Measurements from ENCODE around the gene N4BP2L2. TPM values are rescaled to one million over a fixed set of nuclear protein-coding genes. Genes with fewer than 3 reads are reported as not detected.

The N4BP2L2 gene
- total and polyA plus RNA-seq, 2 of the 4 experiments (the other 2 are of a cell fraction): 28.7 to 34.6 TPM

DNA sequence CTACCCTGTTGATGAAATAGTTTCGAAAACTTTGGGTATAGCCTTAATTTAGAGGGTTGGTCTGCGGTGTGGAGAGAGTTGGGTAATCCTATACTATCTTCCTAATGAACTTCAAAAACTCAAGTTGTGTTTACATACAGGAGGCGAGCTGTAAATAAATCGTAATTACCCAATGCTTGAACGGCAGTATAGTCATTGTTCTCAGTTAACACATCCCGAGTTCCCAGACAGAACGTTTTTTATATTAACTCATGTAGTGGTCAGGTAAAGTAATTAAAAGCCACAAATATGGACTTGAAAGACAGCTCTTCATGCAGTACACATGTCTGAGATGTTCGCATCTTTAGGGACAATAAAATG, 49.2 kb upstream of the N4BP2L2 start:
- DNase-seq (peak; percentile 30), ATAC-seq (ENCODE audit: low read depth) (no peak)
- BruUV-seq (replicated peaks): no TSS peak
- Histone ChIP-seq H4K91ac (ENCODE audit: insufficient read depth, low read depth, low read length) (no peak overlapping the region), H3K9me1 (ENCODE audit: insufficient read depth, low read length) (0 out of 2 replicates have a peak, but pooled peaks cover 2% of the 10 kb centered on the region), H3K23ac (ENCODE audit: low read depth, low read length) (peak overlapping the region; percentile 96), H3K4me1 (ENCODE audit: control insufficient read depth, insufficient read depth, low read length) (peaks cover 6% of the 10 kb centered on the region), H3K36me3 (ENCODE audit: control insufficient read depth, insufficient read depth, low read length) (no peaks in the 10 kb centered on the region), H2BK120ac (ENCODE audit: low read depth, low read length) (0 out of 2 replicates have a peak overlapping the region, but pooled peaks have one; percentile 42), H3K79me1 (ENCODE audit: low read depth in 1 of 2, low read length in 2 of 2) (peaks cover 0 to 27% of the 10 kb centered on the region in 2 experiments; a peak in 2 of 4 replicates), H2AFZ (replicated peaks; ENCODE audit: low read length, poor library complexity) (peak overlapping the region; percentile 92), H4K8ac (ENCODE audit: low read depth in 2 of 2, low read length in 2 of 2) (peak overlapping the region in 1 of 2 experiments; percentile 49; a peak in 1 of 4 replicates), H3K4me3 (ENCODE audit: insufficient read depth, low read depth, low read length) (peak overlapping the region; percentile 63), H3K14ac (replicated peaks; ENCODE audit: low read depth, low read length) (peak overlapping the region; percentile 92), H2BK15ac (ENCODE audit: low read depth, low read length) (peak overlapping the region; percentile 17; the same call in 2 of the 3 replicates), H2AK9ac (replicated peaks; ENCODE audit: low read depth, low read length, poor library complexity) (no peak overlapping the region), H3K27me3 (ENCODE audit: control insufficient read depth, insufficient read depth, low read length) (no peaks in the 10 kb centered on the region), H3K18ac (ENCODE audit: low read depth, low read length) (peak overlapping the region; percentile 4; the same call in 1 of the 2 replicates), H3K9ac (ENCODE audit: low read depth, low read length) (peak overlapping the region; percentile 88), H2BK20ac (ENCODE audit: low read depth, low read length) (no peak overlapping the region; the same call in 1 of the 2 replicates), H4K20me1 (ENCODE audit: insufficient read depth, low read length) (peaks cover 23% of the 10 kb centered on the region), H3K9me3 (ENCODE audit: control insufficient read depth, insufficient read depth, low read length) (no peaks in the 10 kb centered on the region), H3K27ac (ENCODE audit: insufficient read depth, low read length) (peak overlapping the region; percentile 86), H4K5ac (ENCODE audit: low read depth, low read length) (no peak overlapping the region), H2AK5ac (ENCODE audit: low read depth, low read length) (peak overlapping the region; percentile 58; the same call in 1 of the 2 replicates), H2BK5ac (ENCODE audit: low read depth, low read length, poor library complexity, severe bottlenecking) (peak overlapping the region; percentile 93), H3K56ac (ENCODE audit: extremely low read depth, insufficient read depth, low read length) (peak overlapping the region; percentile 91), H3K4ac (ENCODE audit: low read depth, low read length) (peak overlapping the region; percentile 66; the same call in 1 of the 2 replicates), H3K4me2 (ENCODE audit: low read depth, low read length) (peak overlapping the region; percentile 67)
- TF ChIP-seq CEBPB (IDR thresholded peaks at IDR 0.05; ENCODE audit: low read depth, low read length): peak; percentile 53; the same call in 1 of the 2 replicates
- TF ChIP-seq, protein P1, sequence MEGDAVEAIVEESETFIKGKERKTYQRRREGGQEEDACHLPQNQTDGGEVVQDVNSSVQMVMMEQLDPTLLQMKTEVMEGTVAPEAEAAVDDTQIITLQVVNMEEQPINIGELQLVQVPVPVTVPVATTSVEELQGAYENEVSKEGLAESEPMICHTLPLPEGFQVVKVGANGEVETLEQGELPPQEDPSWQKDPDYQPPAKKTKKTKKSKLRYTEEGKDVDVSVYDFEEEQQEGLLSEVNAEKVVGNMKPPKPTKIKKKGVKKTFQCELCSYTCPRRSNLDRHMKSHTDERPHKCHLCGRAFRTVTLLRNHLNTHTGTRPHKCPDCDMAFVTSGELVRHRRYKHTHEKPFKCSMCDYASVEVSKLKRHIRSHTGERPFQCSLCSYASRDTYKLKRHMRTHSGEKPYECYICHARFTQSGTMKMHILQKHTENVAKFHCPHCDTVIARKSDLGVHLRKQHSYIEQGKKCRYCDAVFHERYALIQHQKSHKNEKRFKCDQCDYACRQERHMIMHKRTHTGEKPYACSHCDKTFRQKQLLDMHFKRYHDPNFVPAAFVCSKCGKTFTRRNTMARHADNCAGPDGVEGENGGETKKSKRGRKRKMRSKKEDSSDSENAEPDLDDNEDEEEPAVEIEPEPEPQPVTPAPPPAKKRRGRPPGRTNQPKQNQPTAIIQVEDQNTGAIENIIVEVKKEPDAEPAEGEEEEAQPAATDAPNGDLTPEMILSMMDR (conservative IDR thresholded peaks at IDR 0.05; ENCODE audit: low read depth, low read length): no peak
- in situ Hi-C loops (cut with MboI; ENCODE audit: low sequenced_read_pairs): loop anchor here (10.0 to 25.0 kb wide), 2 partner anchors 957 to 1125 kb away; no protein-coding TSS in a partner anchor
- CTCF ChIA-PET: interaction anchor here (0.8 to 3.2 kb wide), 7 partner anchors 20 to 81 kb away, joined by 3 to 15 read pairs (median 5); no protein-coding TSS in a partner anchor
- dilution Hi-C loops (cut with HindIII; ENCODE audit: low sequenced_read_pairs, unreplicated experiment): no loop called here
- 0% methylated on average over 1 of the region's 8 CpGs; no CpG with 5 or more reads in 1 of the 2 experiments for WGBS, 2 experiments (ENCODE audit: extremely low coverage in 2 of 2, insufficient read length in 1 of 2)
- intact Hi-C loops (cut with micrococcal nuclease): loop anchor here (2.0 to 10.0 kb wide), 6 partner anchors 447 to 1135 kb away; partner anchors contain the start of gene STARD13
- POLR2A ChIA-PET (ENCODE audit: unreplicated experiment): no interaction called here

Measured in IMR-90 (cell line).